ENCODE measurements around the gene DCUN1D3.
"Not testable (repeated sequence)": the region's sequence is repeated elsewhere in the genome, so short reads cannot be mapped to it uniquely, and the experiment has no call there.

The DCUN1D3 gene

GRCh38 chr16:20900299-20901067 is at the start of gene DCUN1D3, which contains the start of gene LYRM1:
DCUN1D3 (minus strand) TSS chr16:20900358; CDS start chr16:20862538, 37,820 bp downstream.
LYRM1 (plus strand) TSS chr16:20900771; CDS start chr16:20915556, 14,785 bp downstream.
- DNase-seq = peak; percentile 99

GRCh38 chr16:20949660-20950059 is 49.5 kb upstream of the DCUN1D3 start:
- DNase-seq = no peak

GRCh38 chr16:20948444-20948843 is 48.3 kb upstream of the DCUN1D3 start:
- no peak for DNase-seq

GRCh38 chr16:20946015-20946629 is 46.0 kb upstream of the DCUN1D3 start:
- DNase-seq = no peak

- DNase-seq = not testable (repeated sequence)
Observed at GRCh38 chr16:20945575-20945875, 45.4 kb upstream of the DCUN1D3 start.

- no peak for DNase-seq
Observed at GRCh38 chr16:20944861-20945574, 44.9 kb upstream of the DCUN1D3 start.

- no peak for DNase-seq
Observed at GRCh38 chr16:20942256-20942655, 42.1 kb upstream of the DCUN1D3 start.

GRCh38 chr16:20941636-20941926 is 41.4 kb upstream of the DCUN1D3 start:
- DNase-seq = no peak

GRCh38 chr16:20940871-20941635 is 40.9 kb upstream of the DCUN1D3 start:
- DNase-seq = no peak

GRCh38 chr16:20939611-20940010 is 39.5 kb upstream of the DCUN1D3 start:
- DNase-seq = no peak

GRCh38 chr16:20938426-20938825 is 38.3 kb upstream of the DCUN1D3 start:
- no peak for DNase-seq

- DNase-seq = no peak
Observed at GRCh38 chr16:20937736-20938135, 37.6 kb upstream of the DCUN1D3 start.

GRCh38 chr16:20933589-20933988 is 33.4 kb upstream of the DCUN1D3 start:
- DNase-seq = no peak

- no peak for DNase-seq
Observed at GRCh38 chr16:20931066-20931600, 31.0 kb upstream of the DCUN1D3 start.

- DNase-seq = no peak
Observed at GRCh38 chr16:20930365-20930690, 30.2 kb upstream of the DCUN1D3 start.

GRCh38 chr16:20929676-20930364 is 29.7 kb upstream of the DCUN1D3 start:
- DNase-seq = not testable (repeated sequence)

GRCh38 chr16:20928774-20929411 is 28.7 kb upstream of the DCUN1D3 start:
- no peak for DNase-seq

GRCh38 chr16:20925751-20926150 is 25.6 kb upstream of the DCUN1D3 start:
- no peak for DNase-seq

GRCh38 chr16:20923876-20924275 is 23.7 kb upstream of the DCUN1D3 start:
- no peak for DNase-seq

- DNase-seq = no peak
Observed at GRCh38 chr16:20920799-20921198, 20.6 kb upstream of the DCUN1D3 start.

- DNase-seq = no peak
Observed at GRCh38 chr16:20920091-20920490, 19.9 kb upstream of the DCUN1D3 start.

Measured in NCI-H510A treated with DMSO at 0.1 percent for 48 hours (cell line).